ENCODE data around the gene SOWAHB. TPM values are rescaled to one million over a fixed set of nuclear protein-coding genes. Genes with fewer than 3 reads are reported as not detected.
"Not testable (repeated sequence)": the region's sequence is repeated elsewhere in the genome, so short reads cannot be mapped to it uniquely, and the experiment has no call there.

The SOWAHB gene
- total and polyA plus RNA-seq, 2 of the 8 experiments (the other 6 are each of a cell fraction or from before 2014, with no cell fraction given), result 0.15 to 0.65 TPM

- TF ChIP-seq E2F6 (IDR thresholded peaks at IDR 0.05), result no peak
- TF ChIP-seq POU5F1 (IDR thresholded peaks at IDR 0.05; ENCODE audit: low read depth, low read length), result no peak
- no peak for TF ChIP-seq BRCA1 (IDR thresholded peaks at IDR 0.05; ENCODE audit: low read depth, low read length)
- no peak for TF ChIP-seq TAF1 (IDR thresholded peaks at IDR 0.05; ENCODE audit: low read depth, low read length)
Measured at GRCh38 chr4:76879731-76880364, 18.1 kb downstream of the SOWAHB start (continued).

GRCh38 chr4:76878641-76879165 is 19.2 kb downstream of the SOWAHB start:
- H3K36me3 ChIP-seq (ENCODE audit: control insufficient read depth in 2 of 4, insufficient read depth in 4 of 4, low read length in 3 of 4); H2BK20ac ChIP-seq (ENCODE audit: low read length); H3K23ac ChIP-seq (ENCODE audit: insufficient read length); H4K91ac ChIP-seq (replicated peaks; ENCODE audit: insufficient read length, low read length); H2BK12ac ChIP-seq (ENCODE audit: low read depth, low read length); H2BK15ac ChIP-seq (ENCODE audit: low read length); H3K27me3 ChIP-seq (replicated peaks in 1 of 4; ENCODE audit: control insufficient read depth in 3 of 4, extremely low read depth in 1 of 4, insufficient read depth in 3 of 4, low read length in 3 of 4); H3K14ac ChIP-seq (ENCODE audit: insufficient read length); DNase-seq (ENCODE audit: low read depth in 1 of 2, low spot score in 2 of 2); H2BK5ac ChIP-seq (ENCODE audit: low read depth, low read length); H3K56ac ChIP-seq (replicated peaks; ENCODE audit: insufficient read length, low read depth, low read length); H3K79me2 ChIP-seq (ENCODE audit: control insufficient read depth in 1 of 2, insufficient read depth in 2 of 2, low read length in 2 of 2); H3K23me2 ChIP-seq (ENCODE audit: low read depth, low read length); POLR2A ChIA-PET (ENCODE audit: partially characterized antibody); H3K9me3 ChIP-seq (ENCODE audit: insufficient read depth in 2 of 2, low read depth in 1 of 2, low read length in 1 of 2); H4K5ac ChIP-seq (ENCODE audit: insufficient read length, low read depth, low read length); H3K4me1 ChIP-seq (replicated peaks in 1 of 4; ENCODE audit: control insufficient read depth in 3 of 4, insufficient read depth in 4 of 4, low read length in 3 of 4); H4K20me1 ChIP-seq (replicated peaks in 1 of 2; ENCODE audit: control insufficient read depth in 1 of 2, insufficient read depth in 2 of 2, low read length in 2 of 2); H3K9ac ChIP-seq (replicated peaks in 1 of 4; ENCODE audit: extremely low read depth in 1 of 4, low read depth in 3 of 4, low read length in 3 of 4); H2AFZ ChIP-seq (ENCODE audit: low read length); H2BK120ac ChIP-seq (replicated peaks; ENCODE audit: low read depth, low read length); H3K4me2 ChIP-seq (ENCODE audit: insufficient read depth in 1 of 2, low read depth in 2 of 2, low read length in 2 of 2); H2AK5ac ChIP-seq (ENCODE audit: low read depth, low read length); H3K27ac ChIP-seq (ENCODE audit: low read depth, low read length); H3K4ac ChIP-seq (replicated peaks; ENCODE audit: insufficient read length, low read depth, low read length); H3K79me1 ChIP-seq (ENCODE audit: low read depth, low read length); H3K4me3 ChIP-seq (ENCODE audit: extremely low read depth in 1 of 4, insufficient read depth in 2 of 4, low read depth in 3 of 4, low read length in 4 of 4); H3K18ac ChIP-seq (ENCODE audit: extremely low read depth, low read length); H4K8ac ChIP-seq (ENCODE audit: extremely low read depth, insufficient read depth, low read length); FAIRE-seq: not testable (repeated sequence)
- 86% methylated on average over 3 of the region's 3 CpGs; no CpG with 5 or more reads in 1 of the 2 experiments for WGBS, 2 experiments (ENCODE audit: extremely low coverage in 1 of 2, insufficient coverage in 1 of 2, insufficient read length in 1 of 2, insufficient replicate concordance in 2 of 2, low coverage in 1 of 2, low lambda C conversion rate in 2 of 2, missing lambda C conversion rate in 1 of 2)
- CTCF ChIA-PET (ENCODE audit: partially characterized antibody), result interaction anchor here (1.0 to 1.7 kb wide), 2 partner anchors 11 to 21 kb away, joined by 3 to 5 read pairs; no protein-coding TSS in a partner anchor

All from H1 (cell line).